SU-DHL-6 (cell line): ENCODE data around the gene SUSD6.
A peak's percentile ranks its signal among the peaks of the same experiment; 100 is the strongest.

ENCODE experiments used
- H2AFZ ChIP-seq: fragments of 200-600 bp; sonication (generic); 2 replicates; pipeline ENCODE4 v1.6.1; 2014; ENCODE audit warnings: low read depth, mild to moderate bottlenecking, moderate library complexity, mixed read lengths, antibody characterized with exemption, low read length; ENCODE audit not compliant: severe bottlenecking
- H3F3A ChIP-seq: fragments of 200-600 bp; shearing (Covaris generic); 2 replicates; pipeline ENCODE4 v1.6.0; 2016; ENCODE audit warnings: antibody characterized with exemption, mild to moderate bottlenecking; ENCODE audit not compliant: insufficient read depth
- H3K27ac ChIP-seq: fragments of 200-600 bp; sonication (generic); 2 replicates; pipeline ENCODE4 v1.5.1; 2016; ENCODE audit warnings: low read depth, mild to moderate bottlenecking, low read length, moderate library complexity, mixed read lengths
- H3K27me3 ChIP-seq: fragments of 200-600 bp; sonication (generic), shearing (Covaris generic); 2 replicates; pipeline ENCODE4 v1.6.0; 2014; ENCODE audit warnings: mild to moderate bottlenecking, low read length
- H3K36me3 ChIP-seq: fragments of 200-600 bp; sonication (generic); 2 replicates; pipeline ENCODE4 v1.6.1; 2014; ENCODE audit warnings: mild to moderate bottlenecking, low read length, mixed read lengths
- H3K4me2 ChIP-seq: fragments of 300-600, 200-600 bp; shearing (Covaris generic), sonication (generic); 2 replicates; pipeline ENCODE4 v1.6.0; 2014; ENCODE audit warnings: low read length, low read depth, mild to moderate bottlenecking; ENCODE audit not compliant: poor library complexity, severe bottlenecking
- H3K4me3 ChIP-seq: fragments of 200-600 bp; sonication (generic); 2 replicates; pipeline ENCODE4 v1.5.1; 2014; ENCODE audit warnings: antibody characterized with exemption, low read length, mild to moderate bottlenecking, mixed read lengths; ENCODE audit not compliant: insufficient read depth, poor library complexity, severe bottlenecking
- H3K79me2 ChIP-seq: fragments of 200-600 bp; sonication (generic); 2 replicates; pipeline ENCODE4 v1.6.1; 2014; ENCODE audit warnings: mild to moderate bottlenecking, low read length, moderate library complexity; ENCODE audit not compliant: insufficient read depth
- H3K9ac ChIP-seq: fragments of 200-600 bp; sonication (generic); 2 replicates; pipeline ENCODE4 v1.7.0; 2014; ENCODE audit warnings: mild to moderate bottlenecking, low read length
- H3K9me2 ChIP-seq: fragments of 200-600 bp; sonication (generic); replicated peaks from 2 replicates; pipeline ENCODE4 v1.6.1; 2014; ENCODE audit warnings: low read length; ENCODE audit not compliant: insufficient read depth
- H3K9me3 ChIP-seq: fragments of 200-600 bp; sonication (generic); 2 replicates; pipeline ENCODE4 v1.6.1; 2014; ENCODE audit warnings: low read length, mixed read lengths; ENCODE audit not compliant: insufficient read depth
- H4K20me1 ChIP-seq: fragments of 200-600 bp; sonication (generic); 2 replicates; pipeline ENCODE4 v1.6.1; 2014; ENCODE audit warnings: low read depth, mild to moderate bottlenecking, antibody characterized with exemption, low read length, moderate library complexity, mixed read lengths
- EZH2phosphoT487 ChIP-seq: fragments of 200-600 bp; sonication (generic), shearing (Covaris generic); conservative IDR thresholded peaks from 2 replicates; pipeline ENCODE4 v1.6.1; 2018; ENCODE audit warnings: mild to moderate bottlenecking, antibody characterized with exemption, low read length, moderate library complexity, mixed read lengths
- TF ChIP-seq, protein P1 (sequence below): fragments of 200-600 bp; sonication (generic); IDR thresholded peaks from one replicate; pipeline ENCODE4 v1.5.1; 2017; ENCODE audit warnings: antibody characterized with exemption, mild to moderate bottlenecking, low read length, moderate library complexity; ENCODE audit not compliant: insufficient read depth, poor library complexity, severe bottlenecking

Gene SUSD6

DNA sequence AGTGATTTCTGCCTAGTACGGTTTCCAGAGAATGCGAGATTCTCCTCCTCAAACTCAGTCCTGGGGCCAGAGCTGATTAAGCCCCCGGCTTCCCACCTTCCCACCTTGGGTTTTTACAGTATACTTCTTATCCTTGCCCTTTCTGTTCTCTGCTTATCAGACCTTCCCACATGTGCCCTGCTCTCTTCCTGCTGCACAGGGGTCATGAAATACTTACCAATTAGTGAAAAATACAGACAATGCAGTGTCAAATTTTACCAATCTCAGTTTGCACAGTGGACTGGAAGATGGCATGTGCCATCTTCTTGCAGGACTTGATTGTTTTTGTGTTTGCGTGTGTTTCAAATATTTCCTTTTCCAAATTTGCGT, 14.7 kb downstream of the SUSD6 start:
- H2AFZ ChIP-seq = no peak overlapping the region
- H3K4me2 ChIP-seq = peak overlapping the region; percentile 48
- H3K9me2 ChIP-seq = no peaks in the 10 kb centered on the region
- H3K4me3 ChIP-seq = no peak overlapping the region
- peaks cover 100% of the 10 kb centered on the region for H3K79me2 ChIP-seq
- no peaks in the 10 kb centered on the region for H3K36me3 ChIP-seq
- H3F3A ChIP-seq = peaks cover 16% of the 10 kb centered on the region
- peak overlapping the region; percentile 63 for H3K27ac ChIP-seq
- TF ChIP-seq EZH2phosphoT487 = no peak
- TF ChIP-seq, protein P1, sequence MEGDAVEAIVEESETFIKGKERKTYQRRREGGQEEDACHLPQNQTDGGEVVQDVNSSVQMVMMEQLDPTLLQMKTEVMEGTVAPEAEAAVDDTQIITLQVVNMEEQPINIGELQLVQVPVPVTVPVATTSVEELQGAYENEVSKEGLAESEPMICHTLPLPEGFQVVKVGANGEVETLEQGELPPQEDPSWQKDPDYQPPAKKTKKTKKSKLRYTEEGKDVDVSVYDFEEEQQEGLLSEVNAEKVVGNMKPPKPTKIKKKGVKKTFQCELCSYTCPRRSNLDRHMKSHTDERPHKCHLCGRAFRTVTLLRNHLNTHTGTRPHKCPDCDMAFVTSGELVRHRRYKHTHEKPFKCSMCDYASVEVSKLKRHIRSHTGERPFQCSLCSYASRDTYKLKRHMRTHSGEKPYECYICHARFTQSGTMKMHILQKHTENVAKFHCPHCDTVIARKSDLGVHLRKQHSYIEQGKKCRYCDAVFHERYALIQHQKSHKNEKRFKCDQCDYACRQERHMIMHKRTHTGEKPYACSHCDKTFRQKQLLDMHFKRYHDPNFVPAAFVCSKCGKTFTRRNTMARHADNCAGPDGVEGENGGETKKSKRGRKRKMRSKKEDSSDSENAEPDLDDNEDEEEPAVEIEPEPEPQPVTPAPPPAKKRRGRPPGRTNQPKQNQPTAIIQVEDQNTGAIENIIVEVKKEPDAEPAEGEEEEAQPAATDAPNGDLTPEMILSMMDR = no peak
- no peaks in the 10 kb centered on the region for H3K27me3 ChIP-seq
- no peaks in the 10 kb centered on the region for H3K9me3 ChIP-seq
- peak overlapping the region; percentile 22; the same call in 1 of the 2 replicates for H3K9ac ChIP-seq
- peaks cover 32% of the 10 kb centered on the region for H4K20me1 ChIP-seq

DNA sequence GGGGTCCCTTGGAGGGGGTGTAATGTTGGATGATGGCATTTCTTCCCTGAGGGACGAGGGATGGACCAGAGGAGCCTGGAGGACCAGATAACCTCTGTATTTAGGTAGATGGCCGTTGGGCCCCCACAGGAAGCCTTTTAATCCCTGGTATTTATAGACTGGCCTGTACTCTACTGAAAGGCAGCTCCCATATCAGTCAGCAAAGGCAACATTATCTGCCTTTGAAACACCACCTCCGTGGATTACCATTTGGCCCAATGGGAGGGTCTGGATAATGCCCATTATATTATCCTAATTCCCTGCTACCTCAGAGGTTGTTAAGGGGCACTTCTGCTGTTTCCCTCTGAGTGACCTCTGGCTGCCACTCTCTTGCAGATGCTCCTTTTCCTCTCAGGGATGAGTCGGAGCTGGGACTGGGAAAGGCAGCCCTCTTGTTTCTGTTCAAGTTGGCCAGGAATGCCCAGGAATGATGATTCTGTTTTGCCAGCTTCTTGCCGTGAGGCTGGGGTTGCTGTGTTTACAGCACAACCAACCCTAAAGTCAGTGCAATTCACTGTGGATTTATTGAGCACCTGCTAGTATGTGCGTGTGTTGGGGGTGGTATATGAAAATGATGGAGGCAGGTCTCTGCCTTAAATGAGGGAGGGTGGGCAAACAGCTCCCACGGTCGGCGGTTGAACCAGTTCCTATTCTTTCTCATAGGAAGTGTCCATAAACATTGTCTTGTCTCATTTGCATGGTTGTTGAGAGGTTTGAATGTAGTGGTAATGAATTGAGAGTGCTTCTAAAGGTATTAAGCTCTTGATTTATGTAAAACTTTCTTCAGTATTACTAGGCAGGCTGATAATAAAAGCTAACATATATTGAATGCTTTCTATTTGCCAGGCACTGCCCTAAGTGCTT, 18.1 kb downstream of the SUSD6 start:
- Histone ChIP-seq H3K9me2 (no peaks in the 10 kb centered on the region), H3K36me3 (no peaks in the 10 kb centered on the region), H3K9ac (peak overlapping the region; percentile 25), H3K9me3 (no peaks in the 10 kb centered on the region), H3K27ac (peak overlapping the region; percentile 65), H3K27me3 (no peaks in the 10 kb centered on the region), H3K4me2 (peak overlapping the region; percentile 46), H3F3A (peaks cover 16% of the 10 kb centered on the region), H2AFZ (no peak overlapping the region), H4K20me1 (peaks cover 40% of the 10 kb centered on the region), H3K79me2 (peaks cover 100% of the 10 kb centered on the region), H3K4me3 (no peak overlapping the region)
- no peak for TF ChIP-seq EZH2phosphoT487
- TF ChIP-seq, protein P1 = no peak

DNA sequence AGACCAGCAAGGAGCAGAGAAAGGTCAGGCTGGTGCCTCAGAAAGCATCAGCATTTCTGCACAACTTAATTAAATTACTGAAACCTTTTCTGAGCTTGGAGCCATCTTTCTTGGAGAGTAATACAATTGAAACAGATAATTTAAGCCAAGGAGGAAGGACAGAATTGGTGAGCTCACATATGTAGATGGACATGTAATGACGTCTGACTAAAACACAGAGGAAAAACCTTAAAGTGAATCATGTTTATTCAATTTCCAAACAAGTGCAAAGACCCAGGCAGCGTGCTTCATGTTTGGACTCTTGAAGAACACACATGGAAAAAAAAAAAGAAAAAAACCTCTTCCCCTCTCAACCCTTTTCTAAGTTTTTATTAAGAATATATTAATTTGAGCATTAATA, 19.0 kb downstream of the SUSD6 start:
- Histone ChIP-seq H3K9me3 (no peaks in the 10 kb centered on the region), H3K27me3 (no peaks in the 10 kb centered on the region), H3K4me3 (no peak overlapping the region), H3K27ac (peak overlapping the region; percentile 65), H4K20me1 (peaks cover 44% of the 10 kb centered on the region), H3K36me3 (no peaks in the 10 kb centered on the region), H3F3A (peaks cover 12% of the 10 kb centered on the region), H3K9ac (peak overlapping the region; percentile 15; the same call in 1 of the 2 replicates), H2AFZ (no peak overlapping the region), H3K9me2 (no peaks in the 10 kb centered on the region), H3K4me2 (peak overlapping the region; percentile 46), H3K79me2 (peaks cover 100% of the 10 kb centered on the region)
- TF ChIP-seq, protein P1 = no peak
- no peak for TF ChIP-seq EZH2phosphoT487
